HFFc6 (cell line): ENCODE measurements around the gene GPC5. TPM values are rescaled to one million over a fixed set of nuclear protein-coding genes. Genes with fewer than 3 reads are reported as not detected.

Source experiments
- DNase-seq: peaks from one replicate; pipeline ENCODE4 v3.0.0-alpha.2; 2018
- H3K27ac Mint-ChIP-seq: 2 replicates; pipeline ENCODE4 v1.8.0; 2020; ENCODE audit warnings: mild to moderate bottlenecking, mixed read lengths
- H3K27me3 Mint-ChIP-seq: 2 replicates; pipeline ENCODE4 v1.8.0; 2021; ENCODE audit warnings: mild to moderate bottlenecking, moderate library complexity, mixed read lengths; ENCODE audit not compliant: insufficient read depth
- H3K36me3 Mint-ChIP-seq: 2 replicates; pipeline ENCODE4 v1.8.0; 2021; ENCODE audit warnings: low read depth, mixed read lengths
- H3K4me1 Mint-ChIP-seq: 2 replicates; pipeline ENCODE4 v1.8.0; 2020; ENCODE audit warnings: low read depth, mixed read lengths
- H3K4me3 Mint-ChIP-seq: 2 replicates; pipeline ENCODE4 v1.8.0; 2020; ENCODE audit warnings: mild to moderate bottlenecking, moderate library complexity, mixed read lengths
- H3K9me3 Mint-ChIP-seq: 2 replicates; pipeline ENCODE4 v1.8.0; 2020; ENCODE audit warnings: mild to moderate bottlenecking, mixed read lengths
- total RNA-seq, 6 experiments: library from RNA; stranded (reverse); fragmentation: NEBNext Ultra II Directional; extraction: Animal tissue kit (Norgen Biotek cat#: 25700); gene quantifications; 2 replicates in 1 of 6; 3 replicates in 5 of 6; pipeline ENCODE4 v1.2.3, GENCODE V29; 2021
- TF ChIP-seq, protein P1 (sequence below): fragments of 200-600 bp; sonication (generic); IDR thresholded peaks from 2 replicates; pipeline ENCODE4 v1.5.0; 2021; ENCODE audit warnings: antibody characterized with exemption, mild to moderate bottlenecking

Gene GPC5
- total RNA-seq, 6 experiments from 2014 or later: 0.06 TPM; not detected in 5

DNA sequence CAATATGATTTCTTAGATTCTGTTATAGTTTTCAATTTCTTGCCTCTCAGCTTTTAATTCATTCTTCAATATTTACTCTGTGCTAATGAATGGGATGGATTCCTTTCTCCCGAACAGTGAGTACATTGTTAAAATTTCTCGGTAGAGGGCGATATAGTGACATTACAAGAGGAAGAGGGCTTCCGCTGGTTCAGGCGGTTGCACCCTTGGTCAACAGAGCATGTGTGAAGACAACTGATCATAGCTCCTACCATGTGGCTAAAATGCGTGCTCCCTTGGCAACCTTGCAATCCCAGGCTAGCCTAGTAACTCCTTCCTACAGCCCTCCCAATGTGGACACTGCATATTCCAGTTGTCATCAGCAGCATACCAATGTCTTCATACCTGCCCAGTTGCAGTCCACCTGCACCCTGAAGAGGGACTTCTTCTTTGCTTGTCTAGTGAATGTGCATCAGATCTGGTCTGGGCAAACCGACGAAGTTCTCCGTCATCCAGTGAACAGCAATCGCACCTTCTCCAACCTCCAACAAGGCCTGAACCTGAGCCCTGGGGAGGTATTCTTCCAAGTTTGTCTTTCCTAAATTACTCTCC lies 1175.1 kb downstream of the GPC5 start:
- TF ChIP-seq, protein P1, sequence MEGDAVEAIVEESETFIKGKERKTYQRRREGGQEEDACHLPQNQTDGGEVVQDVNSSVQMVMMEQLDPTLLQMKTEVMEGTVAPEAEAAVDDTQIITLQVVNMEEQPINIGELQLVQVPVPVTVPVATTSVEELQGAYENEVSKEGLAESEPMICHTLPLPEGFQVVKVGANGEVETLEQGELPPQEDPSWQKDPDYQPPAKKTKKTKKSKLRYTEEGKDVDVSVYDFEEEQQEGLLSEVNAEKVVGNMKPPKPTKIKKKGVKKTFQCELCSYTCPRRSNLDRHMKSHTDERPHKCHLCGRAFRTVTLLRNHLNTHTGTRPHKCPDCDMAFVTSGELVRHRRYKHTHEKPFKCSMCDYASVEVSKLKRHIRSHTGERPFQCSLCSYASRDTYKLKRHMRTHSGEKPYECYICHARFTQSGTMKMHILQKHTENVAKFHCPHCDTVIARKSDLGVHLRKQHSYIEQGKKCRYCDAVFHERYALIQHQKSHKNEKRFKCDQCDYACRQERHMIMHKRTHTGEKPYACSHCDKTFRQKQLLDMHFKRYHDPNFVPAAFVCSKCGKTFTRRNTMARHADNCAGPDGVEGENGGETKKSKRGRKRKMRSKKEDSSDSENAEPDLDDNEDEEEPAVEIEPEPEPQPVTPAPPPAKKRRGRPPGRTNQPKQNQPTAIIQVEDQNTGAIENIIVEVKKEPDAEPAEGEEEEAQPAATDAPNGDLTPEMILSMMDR: no peak
- DNase-seq: no peak
- no peak overlapping the region for H3K27ac Mint-ChIP-seq

DNA sequence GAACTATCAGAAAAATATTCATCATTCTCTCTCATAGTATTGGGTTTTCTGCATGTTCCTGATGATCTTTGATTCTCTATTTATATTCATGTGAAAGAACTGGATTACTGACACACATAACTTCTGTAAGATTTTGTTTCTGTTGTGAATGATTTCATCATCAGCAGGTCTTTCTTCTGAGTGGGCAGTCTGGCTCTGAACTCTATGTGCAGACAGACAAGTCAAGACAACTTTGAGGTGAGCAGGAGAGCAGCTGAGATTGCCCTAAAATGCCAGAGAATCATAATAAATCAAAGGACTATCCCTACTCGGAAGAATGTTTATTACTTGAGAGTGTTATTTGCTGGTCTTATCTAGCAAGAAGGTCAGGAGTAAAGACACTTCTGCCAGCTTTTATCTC lies 1176.1 kb downstream of the GPC5 start:
- Mint-ChIP-seq H3K36me3 (no peaks in the 10 kb centered on the region), H3K4me3 (no peak overlapping the region), H3K9me3 (peaks cover 20% of the 10 kb centered on the region), H3K27ac (no peak overlapping the region), H3K4me1 (no peaks in the 10 kb centered on the region), H3K27me3 (no peaks in the 10 kb centered on the region)
- no peak for DNase-seq
- TF ChIP-seq, protein P1: no peak

More for the DNA sequence above, 1175.1 kb downstream of the GPC5 start:
- no peaks in the 10 kb centered on the region for H3K4me1 Mint-ChIP-seq
- no peak overlapping the region for H3K4me3 Mint-ChIP-seq
- H3K27me3 Mint-ChIP-seq: no peaks in the 10 kb centered on the region
- H3K9me3 Mint-ChIP-seq: peaks cover 20% of the 10 kb centered on the region
- H3K36me3 Mint-ChIP-seq: no peaks in the 10 kb centered on the region

DNA sequence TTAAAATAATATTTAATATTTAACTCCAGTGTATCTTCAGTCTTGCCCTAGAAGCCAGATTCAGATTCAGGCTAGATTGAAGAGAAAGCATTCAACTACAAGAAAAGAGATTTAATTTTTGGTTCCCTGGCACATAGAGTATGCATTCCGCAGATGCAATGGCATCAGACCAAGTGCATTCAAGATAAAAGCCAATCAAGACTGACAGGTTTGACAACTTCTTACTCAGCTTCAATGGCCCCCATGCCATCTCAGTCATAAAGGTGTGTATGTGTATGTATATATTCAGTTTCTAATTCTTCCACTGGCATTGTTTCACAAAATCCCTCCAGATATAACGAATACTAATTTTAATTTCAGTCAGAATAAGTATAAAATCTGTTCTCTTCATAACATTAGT lies 1177.4 kb downstream of the GPC5 start:
- no peak for DNase-seq
- H3K27ac Mint-ChIP-seq: no peak overlapping the region
- H3K36me3 Mint-ChIP-seq: no peaks in the 10 kb centered on the region
- peaks cover 24% of the 10 kb centered on the region for H3K9me3 Mint-ChIP-seq
- H3K27me3 Mint-ChIP-seq: no peaks in the 10 kb centered on the region
- TF ChIP-seq, protein P1: no peak
- H3K4me1 Mint-ChIP-seq: no peaks in the 10 kb centered on the region
- no peak overlapping the region for H3K4me3 Mint-ChIP-seq

DNA sequence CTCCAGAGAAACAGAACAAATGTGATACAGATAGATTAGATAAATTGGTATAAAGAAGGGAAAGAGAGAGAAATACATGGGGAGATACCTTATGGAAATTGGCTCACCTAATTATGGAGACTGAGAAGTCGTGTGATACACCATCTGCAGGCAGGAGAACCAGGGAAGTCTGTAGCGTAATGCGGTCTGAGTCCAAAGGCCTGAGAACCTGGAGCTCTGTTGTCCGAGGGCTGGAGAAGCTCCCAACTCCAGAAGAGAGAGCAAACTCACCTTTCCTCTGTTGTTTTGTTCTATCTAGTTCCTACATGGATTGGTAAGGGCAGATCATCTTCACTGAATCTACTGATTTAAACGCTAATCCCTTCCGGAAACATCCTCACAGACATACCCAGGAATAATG lies 1179.9 kb downstream of the GPC5 start:
- H3K27me3 Mint-ChIP-seq: no peaks in the 10 kb centered on the region
- no peaks in the 10 kb centered on the region for H3K4me1 Mint-ChIP-seq

DNA sequence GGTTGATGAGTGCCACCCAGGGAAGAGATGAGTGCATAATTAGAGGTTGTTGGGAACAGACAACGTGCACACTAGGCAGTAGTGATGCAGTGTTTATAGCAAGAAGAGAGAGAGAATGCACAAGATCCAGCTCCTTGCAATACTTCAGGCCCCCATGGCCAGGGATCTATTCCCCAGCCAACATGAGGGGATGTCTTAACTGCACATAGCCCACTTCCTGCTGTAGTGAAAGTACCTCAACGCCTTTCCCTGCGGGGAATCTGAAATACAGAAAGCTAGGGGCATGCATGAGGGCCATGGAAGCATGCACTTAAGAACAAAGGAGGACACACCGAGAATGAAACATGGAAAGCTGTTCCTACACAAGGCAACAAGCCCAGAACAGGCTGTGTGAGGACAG lies 1191.5 kb downstream of the GPC5 start:
- Mint-ChIP-seq H3K27me3 (peaks cover 2% of the 10 kb centered on the region; the same call in 1 of the 2 replicates), H3K4me3 (no peak overlapping the region), H3K36me3 (no peaks in the 10 kb centered on the region), H3K9me3 (peaks cover 42% of the 10 kb centered on the region), H3K27ac (no peak overlapping the region), H3K4me1 (no peaks in the 10 kb centered on the region)
- no peak for DNase-seq
- TF ChIP-seq, protein P1: no peak

More for the DNA sequence above, 1179.9 kb downstream of the GPC5 start:
- Mint-ChIP-seq H3K36me3 (no peaks in the 10 kb centered on the region), H3K9me3 (peaks cover 30% of the 10 kb centered on the region), H3K27ac (no peak overlapping the region), H3K4me3 (no peak overlapping the region)
- TF ChIP-seq, protein P1: no peak
- no peak for DNase-seq

DNA sequence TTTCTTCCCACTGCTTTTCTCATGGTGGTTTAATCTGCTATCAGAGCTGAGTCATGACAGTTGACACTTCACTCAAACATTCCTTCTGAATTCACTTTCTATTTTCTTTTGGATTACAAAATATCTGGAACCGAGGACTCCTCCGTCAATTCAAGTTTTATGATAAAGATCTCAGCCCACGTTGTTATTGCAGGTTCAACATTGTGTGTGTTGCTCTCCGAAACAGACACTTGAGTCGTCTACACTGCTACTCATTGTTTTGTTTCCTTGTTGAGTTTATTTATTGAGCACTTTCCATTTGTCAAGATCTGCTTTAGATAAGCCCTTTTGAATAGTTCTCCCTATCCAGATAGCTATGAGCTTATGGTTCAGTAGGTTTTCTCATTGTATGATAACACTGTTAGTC lies 1192.1 kb downstream of the GPC5 start:
- Mint-ChIP-seq H3K36me3 (no peaks in the 10 kb centered on the region), H3K4me3 (no peak overlapping the region), H3K9me3 (peaks cover 43% of the 10 kb centered on the region), H3K27me3 (peaks cover 2% of the 10 kb centered on the region; the same call in 1 of the 2 replicates), H3K27ac (no peak overlapping the region), H3K4me1 (no peaks in the 10 kb centered on the region)
- no peak for DNase-seq
- TF ChIP-seq, protein P1: no peak
